Neural progenitor cell (in vitro differentiated cells): ENCODE measurements around the gene DDIAS.

Experiments used
- CTCF ChIP-seq: fragments of 200-600 bp; sonication (generic); IDR thresholded peaks from 2 replicates; pipeline ENCODE4 v1.5.1; 2017; ENCODE audit warnings: antibody characterized with exemption, mild to moderate bottlenecking
- EZH2 ChIP-seq: fragments of 200-600 bp; sonication (generic); IDR thresholded peaks from 2 replicates; pipeline ENCODE4 v1.6.1; 2017; ENCODE audit warnings: antibody characterized with exemption, mild to moderate bottlenecking, moderate library complexity
- EZH2phosphoT487 ChIP-seq: fragments of 200-600 bp; sonication (generic); IDR thresholded peaks from 2 replicates; pipeline ENCODE4 v1.6.1; 2017; ENCODE audit warnings: antibody characterized with exemption

- no peak for TF ChIP-seq CTCF
- no peak for TF ChIP-seq EZH2
- TF ChIP-seq EZH2phosphoT487: no peak
These were observed 78.3 kb downstream of the DDIAS start for GRCh38 chr11:82979824-82980223.
